SK-N-SH treated with all-trans-retinoic acid at 6 μM for 48 hours (cell line): ENCODE data around the gene RBM17.
"Not testable (repeated sequence)": the region's sequence is repeated elsewhere in the genome, so short reads cannot be mapped to it uniquely, and the experiment has no call there.

Source experiments
- OSR1 ChIP-seq: fragments of 250-450 bp; sonication (Bioruptor Pico); IDR thresholded peaks from 2 replicates; pipeline ENCODE4 v1.8.0; 2022; ENCODE audit warnings: moderate library complexity, mild to moderate bottlenecking, inconsistent platforms
- PATZ1 ChIP-seq: fragments of 250-450 bp; sonication (Bioruptor Pico); IDR thresholded peaks from 2 replicates; pipeline ENCODE4 v1.8.0; 2020; ENCODE audit warnings: mild to moderate bottlenecking, moderate library complexity, borderline replicate concordance
- RARB ChIP-seq: fragments of 250-450 bp; sonication (Bioruptor Pico); IDR thresholded peaks from 2 replicates; pipeline ENCODE4 v1.8.0; 2021; ENCODE audit warnings: mild to moderate bottlenecking, moderate library complexity
- ZFP3 ChIP-seq: fragments of 250-450 bp; sonication (Bioruptor Pico); IDR thresholded peaks from 2 replicates; pipeline ENCODE4 v1.5.0; 2020; ENCODE audit warnings: mild to moderate bottlenecking, moderate library complexity

- not testable (repeated sequence) for TF ChIP-seq PATZ1 (CRISPR knock-in tag); RARB; ZFP3; OSR1 (CRISPR knock-in tag)
These were observed 38.6 kb downstream of the RBM17 start for GRCh38 chr10:6127461-6127860.
